ENCODE data around the gene LYZL6. TPM values are rescaled to one million over a fixed set of nuclear protein-coding genes. Genes with fewer than 3 reads are reported as not detected.

Gene LYZL6
- total and polyA plus RNA-seq, 2 of the 8 experiments (the other 6 are each of a cell fraction or from before 2014, with no cell fraction given) = not detected

- Histone ChIP-seq H2BK5ac (ENCODE audit: low read depth, low read length) (no peak overlapping the region), H3K4ac (replicated peaks; ENCODE audit: insufficient read length, low read depth, low read length) (no peak overlapping the region), H2BK20ac (ENCODE audit: low read length) (no peak overlapping the region), H2AFZ (ENCODE audit: low read length) (no peak overlapping the region), H3K27ac (ENCODE audit: low read depth, low read length) (no peak overlapping the region), H3K79me1 (ENCODE audit: low read depth, low read length) (no peaks in the 10 kb centered on the region), H3K23me2 (ENCODE audit: low read depth, low read length) (no peaks in the 10 kb centered on the region), H3K18ac (ENCODE audit: extremely low read depth, low read length) (no peak overlapping the region), H3K36me3 (ENCODE audit: control insufficient read depth in 2 of 4, insufficient read depth in 4 of 4, low read length in 3 of 4) (no peaks in the 10 kb centered on the region), H2BK12ac (ENCODE audit: low read depth, low read length) (no peak overlapping the region), H4K91ac (replicated peaks; ENCODE audit: insufficient read length, low read length) (no peak overlapping the region), H2BK120ac (replicated peaks; ENCODE audit: low read depth, low read length) (no peak overlapping the region), H3K9ac (replicated peaks in 1 of 4; ENCODE audit: extremely low read depth in 1 of 4, low read depth in 3 of 4, low read length in 3 of 4) (no peak overlapping the region), H3K4me2 (ENCODE audit: insufficient read depth in 1 of 2, low read depth in 2 of 2, low read length in 2 of 2) (no peak overlapping the region), H3K79me2 (ENCODE audit: control insufficient read depth in 1 of 2, insufficient read depth in 2 of 2, low read length in 2 of 2) (no peaks in the 10 kb centered on the region), H2AK5ac (ENCODE audit: low read depth, low read length) (no peak overlapping the region), H3K56ac (replicated peaks; ENCODE audit: insufficient read length, low read depth, low read length) (no peak overlapping the region), H2BK15ac (ENCODE audit: low read length) (no peak overlapping the region), H3K4me3 (ENCODE audit: extremely low read depth in 1 of 4, insufficient read depth in 2 of 4, low read depth in 3 of 4, low read length in 4 of 4) (no peak overlapping the region), H3K27me3 (replicated peaks in 1 of 4; ENCODE audit: control insufficient read depth in 3 of 4, extremely low read depth in 1 of 4, insufficient read depth in 3 of 4, low read length in 3 of 4) (no peaks in the 10 kb centered on the region), H3K14ac (ENCODE audit: insufficient read length) (no peak overlapping the region), H4K20me1 (replicated peaks in 1 of 2; ENCODE audit: control insufficient read depth in 1 of 2, insufficient read depth in 2 of 2, low read length in 2 of 2) (no peaks in the 10 kb centered on the region), H4K8ac (ENCODE audit: extremely low read depth, insufficient read depth, low read length) (no peak overlapping the region), H3K4me1 (replicated peaks in 1 of 4; ENCODE audit: control insufficient read depth in 3 of 4, insufficient read depth in 4 of 4, low read length in 3 of 4) (peaks cover 0 to 8% (median 3%) of the 10 kb centered on the region in 4 experiments; a peak in 5 of 7 replicates), H3K23ac (ENCODE audit: insufficient read length) (no peak overlapping the region), H4K5ac (ENCODE audit: insufficient read length, low read depth, low read length) (no peak overlapping the region), H3K9me3 (ENCODE audit: insufficient read depth in 2 of 2, low read depth in 1 of 2, low read length in 1 of 2) (no peaks in the 10 kb centered on the region)
- CTCF ChIA-PET (ENCODE audit: partially characterized antibody) = interaction anchor here (0.6 kb wide), 1 partner anchor 10 kb away, joined by 3 read pairs; no protein-coding TSS in a partner anchor
- WGBS, 2 experiments (ENCODE audit: extremely low coverage in 1 of 2, insufficient coverage in 1 of 2, insufficient read length in 1 of 2, insufficient replicate concordance in 2 of 2, low coverage in 1 of 2, low lambda C conversion rate in 2 of 2, missing lambda C conversion rate in 1 of 2) = 85% methylated on average over 4 of the region's 4 CpGs; no CpG with 5 or more reads in 1 of the 2 experiments
- DNase-seq (ENCODE audit: low read depth in 1 of 2, low spot score in 2 of 2) = no peak
- no peak for FAIRE-seq
- POLR2A ChIA-PET (ENCODE audit: partially characterized antibody) = interaction anchor here (0.6 to 0.7 kb wide), 2 partner anchors 81 to 86 kb away, joined by 3 read pairs; no protein-coding TSS in a partner anchor
Observed at GRCh38 chr17:35891269-35891668, 52.2 kb downstream of the LYZL6 start.
